ENCODE data around the gene STX4.

GRCh38 chr16:31073142-31073969 lies 40.0 kb downstream of the STX4 start:
- TF ChIP-seq FOXP2 (optimal IDR thresholded peaks at IDR 0.05; ENCODE audit: control extremely low read depth, extremely low read length, insufficient read depth): no peak
- no peak; the same call in 1 of the 2 replicates for TF ChIP-seq POLR2AphosphoS5 (IDR thresholded peaks at IDR 0.05; ENCODE audit: borderline replicate concordance, low read depth, low read length)
- TF ChIP-seq EZH2 (IDR thresholded peaks at IDR 0.05): no peak
